HCT116 (cell line): ENCODE data around the gene PAXIP1.

ENCODE experiments used
- EZH2phosphoT487 ChIP-seq: fragments of 200-600 bp; IDR thresholded peaks from 2 replicates; pipeline ENCODE4 v1.6.1; 2018; ENCODE audit warnings: antibody characterized with exemption, borderline replicate concordance
- JUND ChIP-seq: IDR thresholded peaks from 2 replicates; pipeline ENCODE4 v1.6.1; 2012
- POLR2A ChIP-seq: IDR thresholded peaks from 2 replicates; pipeline ENCODE4 v1.7.0; 2011; ENCODE audit warnings: borderline replicate concordance; ENCODE audit not compliant: insufficient read depth, insufficient read length; ENCODE audit errors: extremely low read depth
- TF ChIP-seq, protein P1 (sequence below), 3 experiments: fragments of 200-600 bp in 1 of 3; sonication (generic) in 1 of 3; IDR thresholded peaks in 2 of 3; conservative IDR thresholded peaks in 1 of 3; 2 replicates each; pipeline ENCODE4 v1.5.1; 2012 to 2017; ENCODE audit warnings: low read depth in 2 of 3, low read length in 2 of 3, antibody characterized with exemption in 1 of 3, borderline replicate concordance in 1 of 3, control low read depth in 1 of 3, mild to moderate bottlenecking in 1 of 3, mixed read lengths in 1 of 3, mixed run types in 1 of 3, moderate library complexity in 1 of 3; ENCODE audit not compliant: insufficient read depth in 1 of 3

DNA sequence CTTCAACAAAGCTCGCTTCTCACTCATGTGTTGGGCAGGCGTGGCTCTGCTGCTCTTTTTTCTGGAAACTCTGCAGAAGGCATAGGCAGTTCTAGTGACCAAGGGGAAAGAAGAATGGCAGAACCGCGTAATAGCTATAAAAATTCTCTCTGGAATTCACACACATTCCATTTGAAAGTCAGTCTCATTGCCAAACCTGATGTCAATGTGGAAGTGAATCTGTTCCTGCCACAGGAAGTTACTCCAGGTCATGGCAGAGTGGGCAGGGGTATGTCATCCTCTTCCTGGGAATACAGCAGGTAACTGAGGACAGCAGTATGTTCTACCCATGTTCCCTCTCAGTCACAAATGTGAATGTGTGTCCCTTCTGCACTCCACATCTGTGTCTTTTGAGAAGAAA lies 8.2 kb upstream of the PAXIP1 start:
- TF ChIP-seq, protein P1, sequence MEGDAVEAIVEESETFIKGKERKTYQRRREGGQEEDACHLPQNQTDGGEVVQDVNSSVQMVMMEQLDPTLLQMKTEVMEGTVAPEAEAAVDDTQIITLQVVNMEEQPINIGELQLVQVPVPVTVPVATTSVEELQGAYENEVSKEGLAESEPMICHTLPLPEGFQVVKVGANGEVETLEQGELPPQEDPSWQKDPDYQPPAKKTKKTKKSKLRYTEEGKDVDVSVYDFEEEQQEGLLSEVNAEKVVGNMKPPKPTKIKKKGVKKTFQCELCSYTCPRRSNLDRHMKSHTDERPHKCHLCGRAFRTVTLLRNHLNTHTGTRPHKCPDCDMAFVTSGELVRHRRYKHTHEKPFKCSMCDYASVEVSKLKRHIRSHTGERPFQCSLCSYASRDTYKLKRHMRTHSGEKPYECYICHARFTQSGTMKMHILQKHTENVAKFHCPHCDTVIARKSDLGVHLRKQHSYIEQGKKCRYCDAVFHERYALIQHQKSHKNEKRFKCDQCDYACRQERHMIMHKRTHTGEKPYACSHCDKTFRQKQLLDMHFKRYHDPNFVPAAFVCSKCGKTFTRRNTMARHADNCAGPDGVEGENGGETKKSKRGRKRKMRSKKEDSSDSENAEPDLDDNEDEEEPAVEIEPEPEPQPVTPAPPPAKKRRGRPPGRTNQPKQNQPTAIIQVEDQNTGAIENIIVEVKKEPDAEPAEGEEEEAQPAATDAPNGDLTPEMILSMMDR (IDR thresholded peaks at IDR 0.05 in 2 of 3, conservative IDR thresholded peaks at IDR 0.05 in 1 of 3; ENCODE audit: borderline replicate concordance in 1 of 3, insufficient read depth in 1 of 3, low read depth in 2 of 3, low read length in 2 of 3): no peak
- TF ChIP-seq POLR2A (no peak), JUND (no peak), EZH2phosphoT487 (no peak)
